22Rv1 (cell line): ENCODE results near the gene NPC1L1.

Experiments used
- CTCF ChIP-seq: fragments of 450-650 bp; IDR thresholded peaks from 2 replicates; pipeline ENCODE4 v1.5.1; 2017; ENCODE audit warnings: mild to moderate bottlenecking
- ZFX ChIP-seq: fragments of 450-650 bp; IDR thresholded peaks from 2 replicates; pipeline ENCODE4 v1.6.1; 2017; ENCODE audit warnings: antibody characterized with exemption, borderline replicate concordance

- TF ChIP-seq CTCF, result no peak
- no peak for TF ChIP-seq ZFX
These were observed 52.2 kb downstream of the NPC1L1 start for GRCh38 chr7:44488955-44489354.
